A673 (cell line): ENCODE measurements around the gene TMEM72. TPM values are rescaled to one million over a fixed set of nuclear protein-coding genes. Genes with fewer than 3 reads are reported as not detected.

Experiments
- BruUV-seq: library from RNA; stranded (reverse); fragments of 400-500 nt; replicated peaks from 2 replicates; lab custom pipeline; 2021; lab: Mats Ljungman, UMichigan
- CTCF ChIA-PET: fragments of 300-600 bp; sonication (Branson Sonifier 250); formaldehyde crosslinking; loops from one replicate; lab custom pipeline; 2022; ENCODE audit warnings: antibody characterized with exemption; lab: Charles Lee
- POLR2A ChIA-PET: fragments of 300-600 bp; sonication (Branson Sonifier 250); formaldehyde crosslinking; loops from one replicate; lab custom pipeline; 2022; ENCODE audit warnings: antibody characterized with exemption; ENCODE audit not compliant: low non-redundant PET; lab: Charles Lee
- DNase-seq: peaks from one replicate; pipeline ENCODE4 v3.0.0-alpha.2; 2015; ENCODE audit warnings: low spot score
- H3K27ac ChIP-seq: fragments of 200-600 bp; sonication (generic); 2 replicates; pipeline ENCODE4 v1.5.1; 2016; ENCODE audit warnings: mixed run types, low read depth, mild to moderate bottlenecking, mixed read lengths, antibody characterized with exemption, low read length; ENCODE audit not compliant: poor library complexity, severe bottlenecking
- H3K27me3 ChIP-seq: fragments of 200-600 bp; sonication (generic); replicated peaks from 2 replicates; pipeline ENCODE4 v1.6.1; 2017; ENCODE audit warnings: mixed run types, low read depth, mild to moderate bottlenecking, mixed read lengths, antibody characterized with exemption, low read length; ENCODE audit not compliant: insufficient read depth, poor library complexity
- H3K36me3 ChIP-seq: fragments of 200-600 bp; sonication (generic); 2 replicates; pipeline ENCODE4 v1.6.1; 2016; ENCODE audit warnings: mixed run types, mild to moderate bottlenecking, mixed read lengths, antibody characterized with exemption, low read length; ENCODE audit not compliant: insufficient read depth, poor library complexity, severe bottlenecking
- H3K4me1 ChIP-seq: fragments of 200-600 bp; sonication (generic); 2 replicates; pipeline ENCODE4 v1.6.1; 2017; ENCODE audit warnings: mixed run types, mild to moderate bottlenecking, mixed read lengths, antibody characterized with exemption, low read length; ENCODE audit not compliant: insufficient read depth, poor library complexity, severe bottlenecking
- H3K4me3 ChIP-seq: fragments of 200-600 bp; sonication (generic); 2 replicates; pipeline ENCODE4 v1.5.1; 2016; ENCODE audit warnings: low read depth, mixed run types, mild to moderate bottlenecking, mixed read lengths, low read length; ENCODE audit not compliant: poor library complexity, severe bottlenecking
- H3K9me3 ChIP-seq: fragments of 200-600 bp; sonication (generic); 2 replicates; pipeline ENCODE4 v1.6.1; 2016; ENCODE audit warnings: mixed run types, low read depth, mild to moderate bottlenecking, mixed read lengths, antibody characterized with exemption, low read length; ENCODE audit not compliant: poor library complexity, severe bottlenecking
- CTCF ChIP-seq: fragments of 300-800, 200-600 bp; sonication (generic); conservative IDR thresholded peaks from 2 replicates; pipeline ENCODE4 v1.5.1; 2017; ENCODE audit warnings: low read depth, mild to moderate bottlenecking, antibody characterized with exemption, low read length, moderate library complexity, mixed read lengths
- EZH2 ChIP-seq: fragments of 200-600 bp; sonication (generic); IDR thresholded peaks from 2 replicates; pipeline ENCODE4 v1.6.1; 2017; ENCODE audit warnings: borderline replicate concordance, low read depth, mild to moderate bottlenecking, mixed read lengths, antibody characterized with exemption, low read length; ENCODE audit not compliant: poor library complexity, severe bottlenecking
- intact Hi-C: fragments of 100-400 bp; cut with micrococcal nuclease; formaldehyde crosslinking; loops from one replicate; pipeline ENCODE4 v1.10.0; 2022; ENCODE audit not compliant: unreplicated experiment
- total RNA-seq: library from RNA; stranded (reverse); gene quantifications from 2 replicates; pipeline ENCODE4 v1.2.3, GENCODE V29; 2021

TMEM72 gene
- total RNA-seq, 1 experiment from 2014 or later = 0.80 TPM

- Histone ChIP-seq H3K27me3 (no peaks in the 10 kb centered on the region), H3K27ac (no peak overlapping the region), H3K4me1 (no peaks in the 10 kb centered on the region), H3K9me3 (no peaks in the 10 kb centered on the region), H3K36me3 (no peaks in the 10 kb centered on the region), H3K4me3 (no peak overlapping the region)
- BruUV-seq = no TSS peak
- POLR2A ChIA-PET = no interaction called here
- CTCF ChIA-PET = no interaction called here
- DNase-seq = no peak
- TF ChIP-seq CTCF = no peak
- TF ChIP-seq EZH2 = no peak
- intact Hi-C loops = no loop called here
Observed at GRCh38 chr10:44937196-44938005, 26.3 kb downstream of the TMEM72 start.

GRCh38 chr10:44938956-44939355, 27.8 kb downstream of the TMEM72 start:
- Histone ChIP-seq H3K36me3 (no peaks in the 10 kb centered on the region), H3K4me1 (no peaks in the 10 kb centered on the region), H3K27me3 (no peaks in the 10 kb centered on the region), H3K4me3 (no peak overlapping the region), H3K9me3 (peaks cover under 1% of the 10 kb centered on the region), H3K27ac (no peak overlapping the region)
- DNase-seq = no peak
- no peak for TF ChIP-seq CTCF
- no peak for TF ChIP-seq EZH2
- intact Hi-C loops = no loop called here
- ChIA-PET CTCF (no interaction called here), POLR2A (no interaction called here)
- BruUV-seq = no TSS peak

GRCh38 chr10:44939691-44940401, 28.7 kb downstream of the TMEM72 start:
- no peak for DNase-seq
- POLR2A ChIA-PET = no interaction called here
- TF ChIP-seq EZH2 = no peak
- TF ChIP-seq CTCF = no peak
- Histone ChIP-seq H3K27ac (no peak overlapping the region), H3K4me1 (no peaks in the 10 kb centered on the region), H3K4me3 (no peak overlapping the region), H3K9me3 (peaks cover 8% of the 10 kb centered on the region), H3K27me3 (no peaks in the 10 kb centered on the region), H3K36me3 (no peaks in the 10 kb centered on the region)
- intact Hi-C loops = no loop called here
- CTCF ChIA-PET = no interaction called here
- no TSS peak for BruUV-seq
